HG03457 (cell line): ENCODE data around the gene RFPL3.

Source experiments
- ATAC-seq: cut with Tn5 transposase; IDR thresholded peaks from one replicate; pipeline ENCODE4 v1.9.1; 2021; ENCODE audit warnings: moderate number of reproducible peaks; ENCODE audit not compliant: unreplicated experiment

Gene RFPL3

GRCh38 chr22:32410459-32410858, 52.8 kb downstream of the RFPL3 start:
- no peak for ATAC-seq
